Measurements from ENCODE around the gene RNASE4. TPM values are rescaled to one million over a fixed set of nuclear protein-coding genes. Genes with fewer than 3 reads are reported as not detected.

The RNASE4 gene
- total RNA-seq, 1 donor from 2014 or later: 5.7 TPM

DNA sequence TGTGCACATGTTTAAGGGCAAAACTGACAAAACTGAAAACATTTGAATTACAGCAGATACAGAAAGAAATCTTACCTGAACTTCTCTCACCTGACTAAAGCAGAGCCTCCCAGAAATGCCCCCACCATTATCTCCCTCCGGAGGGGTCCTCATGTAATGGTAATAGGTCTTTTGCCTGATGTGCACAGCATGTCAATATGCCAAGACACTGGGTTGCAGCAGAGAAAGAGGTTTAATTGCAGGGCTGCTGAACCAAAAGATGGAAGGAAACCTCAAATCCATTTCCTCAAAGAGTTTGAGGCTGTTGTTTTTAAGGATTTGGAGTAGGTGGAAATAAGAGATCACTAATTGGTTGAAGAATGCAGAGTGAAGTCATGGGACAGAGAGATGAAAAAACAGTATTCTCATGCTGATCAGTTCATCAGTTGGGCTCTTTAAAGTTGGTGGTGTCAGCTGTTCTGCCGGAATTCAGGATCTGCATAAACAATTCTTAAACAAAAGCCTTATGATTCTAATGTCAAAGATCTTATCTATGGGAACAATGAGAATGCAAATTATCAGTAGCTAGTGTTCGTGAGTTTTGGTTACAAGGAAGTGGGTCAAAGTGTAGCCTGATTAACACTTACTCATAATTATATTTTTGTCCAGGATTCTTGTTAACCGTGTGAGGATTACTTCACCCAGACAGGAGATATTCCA, 22.4 kb downstream of the RNASE4 start:
- no peak overlapping the region for H3K4me3 Mint-ChIP-seq (ENCODE audit: low read depth)
- no peaks in the 10 kb centered on the region for H3K4me1 Mint-ChIP-seq (ENCODE audit: low read depth)
- peaks cover 4% of the 10 kb centered on the region for H3K9me3 Mint-ChIP-seq (ENCODE audit: low read depth)

DNA sequence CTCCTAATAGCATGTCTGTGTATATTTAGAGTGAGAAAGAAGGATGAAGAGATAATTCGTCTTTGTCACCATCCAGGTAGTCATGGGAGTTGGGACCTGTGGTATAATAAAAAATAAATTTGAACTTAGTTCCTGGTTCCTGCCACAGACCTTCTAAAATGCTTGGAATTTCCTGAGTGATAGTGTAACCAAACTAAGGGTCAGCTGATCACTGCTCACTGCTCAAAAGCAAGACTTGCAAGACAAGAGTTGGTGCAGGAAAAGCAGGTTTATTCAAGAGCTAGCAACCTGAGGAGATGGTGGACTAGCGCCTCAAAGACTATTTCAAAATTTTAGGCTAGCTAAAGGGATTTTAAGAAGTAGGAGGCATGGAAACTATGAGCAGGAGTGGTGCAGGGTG, 23.3 kb downstream of the RNASE4 start:
- H3K9me3 Mint-ChIP-seq (ENCODE audit: low read depth): peaks cover 4% of the 10 kb centered on the region
- TF ChIP-seq, protein P1, sequence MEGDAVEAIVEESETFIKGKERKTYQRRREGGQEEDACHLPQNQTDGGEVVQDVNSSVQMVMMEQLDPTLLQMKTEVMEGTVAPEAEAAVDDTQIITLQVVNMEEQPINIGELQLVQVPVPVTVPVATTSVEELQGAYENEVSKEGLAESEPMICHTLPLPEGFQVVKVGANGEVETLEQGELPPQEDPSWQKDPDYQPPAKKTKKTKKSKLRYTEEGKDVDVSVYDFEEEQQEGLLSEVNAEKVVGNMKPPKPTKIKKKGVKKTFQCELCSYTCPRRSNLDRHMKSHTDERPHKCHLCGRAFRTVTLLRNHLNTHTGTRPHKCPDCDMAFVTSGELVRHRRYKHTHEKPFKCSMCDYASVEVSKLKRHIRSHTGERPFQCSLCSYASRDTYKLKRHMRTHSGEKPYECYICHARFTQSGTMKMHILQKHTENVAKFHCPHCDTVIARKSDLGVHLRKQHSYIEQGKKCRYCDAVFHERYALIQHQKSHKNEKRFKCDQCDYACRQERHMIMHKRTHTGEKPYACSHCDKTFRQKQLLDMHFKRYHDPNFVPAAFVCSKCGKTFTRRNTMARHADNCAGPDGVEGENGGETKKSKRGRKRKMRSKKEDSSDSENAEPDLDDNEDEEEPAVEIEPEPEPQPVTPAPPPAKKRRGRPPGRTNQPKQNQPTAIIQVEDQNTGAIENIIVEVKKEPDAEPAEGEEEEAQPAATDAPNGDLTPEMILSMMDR (IDR thresholded peaks at IDR 0.05; ENCODE audit: unreplicated experiment): no peak
- no peak overlapping the region for H3K27ac Mint-ChIP-seq
- H3K4me1 Mint-ChIP-seq (ENCODE audit: low read depth): no peaks in the 10 kb centered on the region
- H3K4me3 Mint-ChIP-seq (ENCODE audit: low read depth): no peak overlapping the region
- no peaks in the 10 kb centered on the region for H3K27me3 Mint-ChIP-seq
- no peaks in the 10 kb centered on the region for H3K36me3 Mint-ChIP-seq (ENCODE audit: insufficient read depth)
- no peak for DNase-seq (ENCODE audit: low spot score, unreplicated experiment)

More for the DNA sequence above, 22.4 kb downstream of the RNASE4 start:
- Mint-ChIP-seq H3K36me3 (ENCODE audit: insufficient read depth) (no peaks in the 10 kb centered on the region), H3K27ac (no peak overlapping the region), H3K27me3 (no peaks in the 10 kb centered on the region)
- no peak for DNase-seq (ENCODE audit: low spot score, unreplicated experiment)
- TF ChIP-seq, protein P1 (IDR thresholded peaks at IDR 0.05; ENCODE audit: unreplicated experiment): no peak

DNA sequence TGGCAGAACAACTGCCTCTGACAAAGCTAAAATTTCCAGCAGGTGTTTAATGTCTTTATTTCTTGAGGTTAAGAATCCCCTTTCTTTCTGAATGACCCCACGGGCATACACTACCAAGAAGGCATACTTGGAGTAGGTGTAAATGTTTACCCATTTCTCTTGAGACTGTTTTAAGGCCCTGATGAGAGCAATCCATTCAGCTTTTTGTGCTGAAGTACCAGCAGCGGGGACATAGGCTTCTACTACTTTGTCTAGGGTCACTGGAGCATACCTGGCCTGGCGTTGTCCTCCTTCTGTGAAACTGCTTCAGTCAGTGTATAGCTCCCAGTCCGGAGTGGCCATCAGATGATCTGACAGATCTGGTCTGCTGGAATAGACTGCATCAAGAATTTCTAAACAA, 26.9 kb downstream of the RNASE4 start:
- no peak overlapping the region for H3K27ac Mint-ChIP-seq
- peaks cover 4% of the 10 kb centered on the region for H3K9me3 Mint-ChIP-seq (ENCODE audit: low read depth)
- no peaks in the 10 kb centered on the region for H3K27me3 Mint-ChIP-seq
- DNase-seq (ENCODE audit: low spot score, unreplicated experiment): no peak
- TF ChIP-seq, protein P1 (IDR thresholded peaks at IDR 0.05; ENCODE audit: unreplicated experiment): no peak
- peaks cover 6% of the 10 kb centered on the region for H3K4me1 Mint-ChIP-seq (ENCODE audit: low read depth)
- no peak overlapping the region for H3K4me3 Mint-ChIP-seq (ENCODE audit: low read depth)
- no peaks in the 10 kb centered on the region for H3K36me3 Mint-ChIP-seq (ENCODE audit: insufficient read depth)

DNA sequence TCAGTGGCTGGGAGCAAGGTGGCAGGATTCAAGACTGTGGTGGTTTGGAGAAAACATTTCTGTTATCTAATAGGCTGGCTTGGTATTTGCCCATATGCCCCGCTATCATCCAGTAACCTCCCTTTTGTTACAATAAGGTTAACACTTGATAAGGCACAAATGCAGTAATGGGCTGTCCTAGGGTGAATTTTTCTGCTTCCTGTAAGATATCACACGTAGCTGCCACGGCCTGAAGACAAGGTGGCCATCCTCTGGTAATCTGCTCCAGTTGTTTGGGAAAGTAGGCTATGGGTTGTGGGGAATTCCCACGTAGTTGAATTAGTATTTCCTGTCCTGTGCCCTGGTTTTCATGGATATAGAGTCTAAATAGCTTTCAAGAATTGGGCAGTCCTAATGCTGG, 27.3 kb downstream of the RNASE4 start:
- TF ChIP-seq, protein P1 (IDR thresholded peaks at IDR 0.05; ENCODE audit: unreplicated experiment): no peak
- H3K36me3 Mint-ChIP-seq (ENCODE audit: insufficient read depth): no peaks in the 10 kb centered on the region
- no peak overlapping the region for H3K27ac Mint-ChIP-seq
- H3K4me3 Mint-ChIP-seq (ENCODE audit: low read depth): no peak overlapping the region
- peaks cover 4% of the 10 kb centered on the region for H3K9me3 Mint-ChIP-seq (ENCODE audit: low read depth)
- no peaks in the 10 kb centered on the region for H3K27me3 Mint-ChIP-seq
- H3K4me1 Mint-ChIP-seq (ENCODE audit: low read depth): peaks cover 6% of the 10 kb centered on the region
- DNase-seq (ENCODE audit: low spot score, unreplicated experiment): no peak

DNA sequence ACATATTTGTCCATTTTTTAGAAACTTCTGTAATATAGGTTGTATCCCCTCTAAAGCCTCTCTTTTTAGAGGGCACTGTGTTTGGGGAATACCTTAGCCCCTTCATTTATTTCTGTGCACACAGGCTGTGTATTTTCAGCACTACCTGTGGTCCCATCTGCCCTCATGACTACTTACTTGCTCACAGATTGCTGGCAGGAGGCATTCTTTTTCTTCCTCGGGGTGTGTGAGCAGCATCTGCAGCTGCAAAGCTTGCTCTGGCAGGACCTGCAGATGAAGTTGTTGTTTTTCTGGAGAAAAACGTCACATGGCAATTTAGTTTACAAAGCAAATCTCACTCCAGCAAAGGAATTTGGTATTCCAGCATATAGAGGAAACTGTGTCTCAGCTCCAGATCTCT, 28.5 kb downstream of the RNASE4 start:
- TF ChIP-seq, protein P1 (IDR thresholded peaks at IDR 0.05; ENCODE audit: unreplicated experiment): no peak
- no peak overlapping the region for H3K27ac Mint-ChIP-seq
- H3K27me3 Mint-ChIP-seq: no peaks in the 10 kb centered on the region
- H3K36me3 Mint-ChIP-seq (ENCODE audit: insufficient read depth): no peaks in the 10 kb centered on the region
- DNase-seq (ENCODE audit: low spot score, unreplicated experiment): no peak
- no peak overlapping the region for H3K4me3 Mint-ChIP-seq (ENCODE audit: low read depth)
- H3K4me1 Mint-ChIP-seq (ENCODE audit: low read depth): peaks cover 6% of the 10 kb centered on the region
- no peaks in the 10 kb centered on the region for H3K9me3 Mint-ChIP-seq (ENCODE audit: low read depth)

Data from progenitor cell of endocrine pancreas (in vitro differentiated cells).